BE2C (cell line): Measurements from ENCODE around the gene DSC1.

Source experiments
- DNase-seq: peaks from one replicate; pipeline ENCODE4 v3.0.0-alpha.2; 2020
- H3K27me3 ChIP-seq: fragments of 250-450 bp; sonication (Bioruptor Pico); 2 replicates; pipeline ENCODE4 v1.5.1; 2020; ENCODE audit warnings: mild to moderate bottlenecking
- H3K36me3 ChIP-seq: fragments of 250-450 bp; sonication (Bioruptor Pico); 2 replicates; pipeline ENCODE4 v1.5.1; 2020; ENCODE audit warnings: mild to moderate bottlenecking
- H3K4me1 ChIP-seq: fragments of 250-450 bp; sonication (Bioruptor Pico); 2 replicates; pipeline ENCODE4 v1.5.1; 2020
- H3K4me3 ChIP-seq: 2 replicates; pipeline ENCODE4 v1.5.1; 2011; ENCODE audit warnings: low read depth, low read length
- H3K9me3 ChIP-seq: fragments of 250-450 bp; sonication (Bioruptor Pico); 2 replicates; pipeline ENCODE4 v1.5.1; 2020
- CTCF ChIP-seq: IDR thresholded peaks from 2 replicates; pipeline ENCODE4 v1.5.1; 2012; ENCODE audit warnings: mild to moderate bottlenecking, low read depth, low read length

Gene DSC1

GRCh38 chr18:31120594-31120993 is 42.1 kb downstream of the DSC1 start:
- H3K36me3 ChIP-seq, result no peaks in the 10 kb centered on the region
- no peak for DNase-seq
- no peaks in the 10 kb centered on the region for H3K27me3 ChIP-seq
- H3K9me3 ChIP-seq, result no peaks in the 10 kb centered on the region
- no peaks in the 10 kb centered on the region for H3K4me1 ChIP-seq
- no peak for TF ChIP-seq CTCF
- no peak overlapping the region for H3K4me3 ChIP-seq

- Histone ChIP-seq H3K9me3 (no peaks in the 10 kb centered on the region), H3K4me3 (no peak overlapping the region), H3K4me1 (no peaks in the 10 kb centered on the region), H3K27me3 (no peaks in the 10 kb centered on the region), H3K36me3 (no peaks in the 10 kb centered on the region)
- DNase-seq, result no peak
- TF ChIP-seq CTCF, result no peak
These were observed 45.6 kb downstream of the DSC1 start for GRCh38 chr18:31116853-31117595.

GRCh38 chr18:31112804-31113203 is 49.9 kb downstream of the DSC1 start:
- no peak for TF ChIP-seq CTCF
- no peaks in the 10 kb centered on the region for H3K4me1 ChIP-seq
- no peaks in the 10 kb centered on the region for H3K36me3 ChIP-seq
- H3K9me3 ChIP-seq, result no peaks in the 10 kb centered on the region
- H3K27me3 ChIP-seq, result no peaks in the 10 kb centered on the region
- DNase-seq, result no peak
- no peak overlapping the region for H3K4me3 ChIP-seq

GRCh38 chr18:31105733-31106132 is 56.9 kb downstream of the DSC1 start:
- peaks cover 10% of the 10 kb centered on the region for H3K27me3 ChIP-seq
- no peaks in the 10 kb centered on the region for H3K36me3 ChIP-seq
- no peaks in the 10 kb centered on the region for H3K4me1 ChIP-seq
- TF ChIP-seq CTCF, result no peak
- no peaks in the 10 kb centered on the region for H3K9me3 ChIP-seq
- H3K4me3 ChIP-seq, result no peak overlapping the region
- DNase-seq, result no peak

- TF ChIP-seq CTCF, result no peak
- H3K9me3 ChIP-seq, result no peaks in the 10 kb centered on the region
- DNase-seq, result no peak
These were observed 58.2 kb downstream of the DSC1 start for GRCh38 chr18:31104444-31104843.

GRCh38 chr18:31103423-31103822 is 59.2 kb downstream of the DSC1 start:
- TF ChIP-seq CTCF, result no peak
- no peak overlapping the region for H3K4me3 ChIP-seq
- peaks cover 14% of the 10 kb centered on the region for H3K27me3 ChIP-seq
- H3K9me3 ChIP-seq, result no peaks in the 10 kb centered on the region
- H3K4me1 ChIP-seq, result no peaks in the 10 kb centered on the region
- DNase-seq, result no peak
- no peaks in the 10 kb centered on the region for H3K36me3 ChIP-seq

More at GRCh38 chr18:31104444-31104843, 58.2 kb downstream of the DSC1 start:
- Histone ChIP-seq H3K36me3 (no peaks in the 10 kb centered on the region), H3K27me3 (peaks cover 14% of the 10 kb centered on the region), H3K4me3 (no peak overlapping the region), H3K4me1 (no peaks in the 10 kb centered on the region)
